Fibroblast of pulmonary artery (primary cell): Measurements from ENCODE around the gene GMEB1.
"Not testable (repeated sequence)": the region's sequence is repeated elsewhere in the genome, so short reads cannot be mapped to it uniquely, and the experiment has no call there.

Experiments
- DNase-seq: peaks from one replicate; pipeline ENCODE4 v3.0.0-alpha.2; 2010; ENCODE audit warnings: low read depth
- H3K4me3 ChIP-seq: replicated peaks from 2 replicates; pipeline ENCODE4 v1.5.1; 2011; ENCODE audit warnings: low read depth, mild to moderate bottlenecking, control low read depth, low read length, moderate library complexity
- TF ChIP-seq, protein P1 (sequence below): IDR thresholded peaks from 2 replicates; pipeline ENCODE4 v1.5.1; 2011; ENCODE audit warnings: mild to moderate bottlenecking, control low read depth, low read length, inconsistent platforms; ENCODE audit errors: missing control alignments

GMEB1 gene

GRCh38 chr1:28718586-28719331 lies 50.2 kb downstream of the GMEB1 start:
- DNase-seq: peak; percentile 62
- H3K4me3 ChIP-seq: no peak overlapping the region
- TF ChIP-seq, protein P1, sequence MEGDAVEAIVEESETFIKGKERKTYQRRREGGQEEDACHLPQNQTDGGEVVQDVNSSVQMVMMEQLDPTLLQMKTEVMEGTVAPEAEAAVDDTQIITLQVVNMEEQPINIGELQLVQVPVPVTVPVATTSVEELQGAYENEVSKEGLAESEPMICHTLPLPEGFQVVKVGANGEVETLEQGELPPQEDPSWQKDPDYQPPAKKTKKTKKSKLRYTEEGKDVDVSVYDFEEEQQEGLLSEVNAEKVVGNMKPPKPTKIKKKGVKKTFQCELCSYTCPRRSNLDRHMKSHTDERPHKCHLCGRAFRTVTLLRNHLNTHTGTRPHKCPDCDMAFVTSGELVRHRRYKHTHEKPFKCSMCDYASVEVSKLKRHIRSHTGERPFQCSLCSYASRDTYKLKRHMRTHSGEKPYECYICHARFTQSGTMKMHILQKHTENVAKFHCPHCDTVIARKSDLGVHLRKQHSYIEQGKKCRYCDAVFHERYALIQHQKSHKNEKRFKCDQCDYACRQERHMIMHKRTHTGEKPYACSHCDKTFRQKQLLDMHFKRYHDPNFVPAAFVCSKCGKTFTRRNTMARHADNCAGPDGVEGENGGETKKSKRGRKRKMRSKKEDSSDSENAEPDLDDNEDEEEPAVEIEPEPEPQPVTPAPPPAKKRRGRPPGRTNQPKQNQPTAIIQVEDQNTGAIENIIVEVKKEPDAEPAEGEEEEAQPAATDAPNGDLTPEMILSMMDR: no peak

- no peak overlapping the region for H3K4me3 ChIP-seq
- no peak for DNase-seq
- TF ChIP-seq, protein P1: no peak
Measured at GRCh38 chr1:28719332-28719619, 50.7 kb downstream of the GMEB1 start.

GRCh38 chr1:28720376-28720775 lies 51.8 kb downstream of the GMEB1 start:
- DNase-seq: no peak
- TF ChIP-seq, protein P1: no peak
- H3K4me3 ChIP-seq: no peak overlapping the region

- H3K4me3 ChIP-seq, DNase-seq: not testable (repeated sequence)
Measured at GRCh38 chr1:28721927-28722326, 53.3 kb downstream of the GMEB1 start.

DNA sequence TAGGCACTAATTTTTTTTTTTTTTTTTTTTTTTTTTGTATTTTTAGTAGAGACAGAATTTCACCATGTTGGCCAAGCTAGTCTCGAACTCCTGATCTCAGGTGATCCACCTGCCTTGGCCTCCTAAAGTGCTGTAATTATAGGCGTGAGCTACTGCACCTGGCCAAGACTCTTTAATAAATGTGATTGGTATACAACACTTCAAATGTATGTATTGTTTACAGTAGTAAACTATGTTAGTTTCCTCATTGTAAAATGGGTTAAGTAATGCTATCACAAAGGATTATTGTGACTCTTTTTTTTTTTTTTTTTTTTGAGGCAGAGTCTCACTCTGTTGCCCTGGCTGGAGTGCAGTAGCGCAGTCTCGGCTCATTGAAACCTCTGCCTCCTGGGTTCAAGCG lies 56.8 kb downstream of the GMEB1 start:
- not testable (repeated sequence) for DNase-seq, H3K4me3 ChIP-seq

- DNase-seq: no peak
- TF ChIP-seq, protein P1: no peak
- H3K4me3 ChIP-seq: peak overlapping the region; percentile 93
Measured at GRCh38 chr1:28735961-28736449, 67.4 kb downstream of the GMEB1 start.

GRCh38 chr1:28736450-28737306 lies 68.1 kb downstream of the GMEB1 start, which contains the start of gene YTHDF2:
Gene YTHDF2, plus strand, starts transcription at chr1:28736940. Its CDS starts 181 bp downstream, at chr1:28737121.
- peak within 1 kb of the TSS; percentile 93 for H3K4me3 ChIP-seq
- TF ChIP-seq, protein P1: peak; percentile 63
- DNase-seq: peak; percentile 97
